Breast epithelium (tissue), 4 donors: ENCODE measurements around the gene SLC22A13. TPM values are rescaled to one million over a fixed set of nuclear protein-coding genes. Genes with fewer than 3 reads are reported as not detected.

Experiments used
- DNase-seq, 2 donors: peaks; one replicate each; pipeline ENCODE4 v3.0.0-alpha.2; 2019; ENCODE audit warnings: low spot score in 2 of 2
- H3K27ac ChIP-seq, 2 donors: fragments of 200-600 bp; sonication (generic) in 1 of 2; one replicate each; pipeline ENCODE4 v1.5.1; 2016 to 2019; ENCODE audit warnings: mild to moderate bottlenecking in 1 of 2
- H3K27me3 ChIP-seq, 2 donors: fragments of 200-600 bp; sonication (generic) in 1 of 2; one replicate each; pipeline versions ENCODE4 v1.5.1 to v1.6.0; 2017 to 2019; ENCODE audit warnings: control low read depth in 1 of 2, mild to moderate bottlenecking in 1 of 2
- H3K36me3 ChIP-seq: fragments of 200-600 bp; one replicate; pipeline ENCODE4 v1.5.1; 2019
- H3K4me1 ChIP-seq, 2 donors: fragments of 200-600 bp; sonication (generic); one replicate each; pipeline ENCODE4 v1.5.1; 2016 to 2019; ENCODE audit warnings: control low read depth in 1 of 2
- H3K4me3 ChIP-seq, 3 donors: fragments of 200-600 bp; sonication (generic); 1 replicate in 2 of 3; 2 replicates in 1 of 3; pipeline ENCODE4 v1.5.1; 2016 to 2019; ENCODE audit warnings: mild to moderate bottlenecking in 3 of 3, moderate library complexity in 2 of 3
- H3K9me3 ChIP-seq, 2 donors: fragments of 200-600 bp; sonication (generic) in 1 of 2; one replicate each; pipeline ENCODE4 v1.5.1; 2016 to 2019; ENCODE audit warnings: control low read depth in 1 of 2
- CTCF ChIP-seq, 3 donors: fragments of 450-650 bp; IDR thresholded peaks; one replicate each; pipeline ENCODE4 v1.5.1; 2016 to 2017; ENCODE audit warnings: antibody characterized with exemption in 3 of 3, mild to moderate bottlenecking in 3 of 3, moderate library complexity in 3 of 3
- POLR2A ChIP-seq: fragments of 450-650 bp; IDR thresholded peaks from one replicate; pipeline ENCODE4 v1.6.1; 2016; ENCODE audit warnings: antibody characterized with exemption, mild to moderate bottlenecking, moderate library complexity
- POLR2AphosphoS5 ChIP-seq, 3 donors: sonication (generic); formaldehyde crosslinking; IDR thresholded peaks; one replicate each; pipeline ENCODE4 v1.6.1; 2017; ENCODE audit warnings: antibody characterized with exemption in 3 of 3
- intact Hi-C: fragments of 100-400 bp; cut with DNase I; formaldehyde crosslinking; loops from one replicate; pipeline ENCODE4 v1.15.1; 2023; ENCODE audit warnings: low total_unique reads
- total RNA-seq, 3 donors: library from RNA; depleted of rRNA; stranded (reverse); fragments of >200 nt; gene quantifications; one replicate each; pipeline ENCODE4 v1.1.0, GENCODE V29; 2016

SLC22A13 gene
- total RNA-seq, 3 donors from 2014 or later = 0.48 to 0.59 TPM; not detected in 1

- no peak for DNase-seq
- TF ChIP-seq POLR2A (no peak), POLR2AphosphoS5 (IDR thresholded peaks at IDR 0.05) (no peak), CTCF (IDR thresholded peaks at IDR 0.05) (no peak)
Observed at GRCh38 chr3:38224357-38224756, 41.3 kb upstream of the SLC22A13 start.

GRCh38 chr3:38226273-38226672, 39.3 kb upstream of the SLC22A13 start:
- no peak for DNase-seq
- Histone ChIP-seq H3K9me3 (no peaks in the 10 kb centered on the region), H3K27ac (no peak overlapping the region), H3K4me1 (no peaks in the 10 kb centered on the region), H3K27me3 (no peaks in the 10 kb centered on the region), H3K36me3 (no peaks in the 10 kb centered on the region), H3K4me3 (no peak overlapping the region)
- no peak for TF ChIP-seq POLR2AphosphoS5 (IDR thresholded peaks at IDR 0.05)
- intact Hi-C loops = no loop called here

More at GRCh38 chr3:38224357-38224756, 41.3 kb upstream of the SLC22A13 start:
- no peak overlapping the region for H3K27ac ChIP-seq
- H3K4me3 ChIP-seq = no peak overlapping the region
- no peaks in the 10 kb centered on the region for H3K27me3 ChIP-seq
- no peaks in the 10 kb centered on the region for H3K36me3 ChIP-seq
- H3K9me3 ChIP-seq = no peaks in the 10 kb centered on the region
- no peaks in the 10 kb centered on the region for H3K4me1 ChIP-seq
- intact Hi-C loops = no loop called here

- Histone ChIP-seq H3K36me3 (no peaks in the 10 kb centered on the region), H3K4me3 (no peak overlapping the region), H3K27ac (peak overlapping the region in 1 of 2 donors; percentile 61), H3K27me3 (no peaks in the 10 kb centered on the region), H3K4me1 (no peaks in the 10 kb centered on the region), H3K9me3 (no peaks in the 10 kb centered on the region)
- intact Hi-C loops = no loop called here
- no peak for DNase-seq
- TF ChIP-seq POLR2A = no peak
- TF ChIP-seq CTCF (IDR thresholded peaks at IDR 0.05) = no peak
- TF ChIP-seq POLR2AphosphoS5 (IDR thresholded peaks at IDR 0.05) = no peak
Observed at GRCh38 chr3:38227989-38228388, 37.6 kb upstream of the SLC22A13 start.

GRCh38 chr3:38229036-38229435, 36.6 kb upstream of the SLC22A13 start:
- intact Hi-C loops = no loop called here
- H3K4me1 ChIP-seq = no peaks in the 10 kb centered on the region
- no peaks in the 10 kb centered on the region for H3K27me3 ChIP-seq
- DNase-seq = no peak
- H3K36me3 ChIP-seq = no peaks in the 10 kb centered on the region
- H3K4me3 ChIP-seq = no peak overlapping the region
- no peaks in the 10 kb centered on the region for H3K9me3 ChIP-seq
- TF ChIP-seq POLR2AphosphoS5 (IDR thresholded peaks at IDR 0.05) (no peak), POLR2A (no peak), CTCF (IDR thresholded peaks at IDR 0.05) (no peak)
- no peak overlapping the region for H3K27ac ChIP-seq

GRCh38 chr3:38232701-38233100, 32.9 kb upstream of the SLC22A13 start:
- intact Hi-C loops = loop anchor here (10.0 kb wide), 1 partner anchor 58 kb away; no protein-coding TSS in a partner anchor

More at GRCh38 chr3:38232701-38233100, 32.9 kb upstream of the SLC22A13 start:
- DNase-seq = no peak
- no peaks in the 10 kb centered on the region for H3K27me3 ChIP-seq
- no peak overlapping the region for H3K27ac ChIP-seq
- H3K36me3 ChIP-seq = peaks cover 7% of the 10 kb centered on the region
- no peaks in the 10 kb centered on the region for H3K4me1 ChIP-seq
- H3K9me3 ChIP-seq = peaks cover 0 to 8% of the 10 kb centered on the region in 2 donors
- TF ChIP-seq POLR2AphosphoS5 (IDR thresholded peaks at IDR 0.05) = no peak
- TF ChIP-seq POLR2A = no peak
- TF ChIP-seq CTCF (IDR thresholded peaks at IDR 0.05) = no peak
- H3K4me3 ChIP-seq = no peak overlapping the region
